GM18505 (cell line): ENCODE results near the gene ZNF469.
"Not testable (repeated sequence)": the region's sequence is repeated elsewhere in the genome, so short reads cannot be mapped to it uniquely, and the experiment has no call there.

ENCODE experiments used
- ATAC-seq: cut with Tn5 transposase; IDR thresholded peaks from one replicate; pipeline ENCODE4 v1.9.1; 2021; ENCODE audit not compliant: unreplicated experiment
- POLR2A ChIP-seq: IDR thresholded peaks from 4 replicates; pipeline ENCODE4 v1.6.1; 2011; ENCODE audit warnings: borderline replicate concordance; ENCODE audit not compliant: insufficient read depth, insufficient read length; ENCODE audit errors: extremely low read depth

Gene ZNF469

DNA sequence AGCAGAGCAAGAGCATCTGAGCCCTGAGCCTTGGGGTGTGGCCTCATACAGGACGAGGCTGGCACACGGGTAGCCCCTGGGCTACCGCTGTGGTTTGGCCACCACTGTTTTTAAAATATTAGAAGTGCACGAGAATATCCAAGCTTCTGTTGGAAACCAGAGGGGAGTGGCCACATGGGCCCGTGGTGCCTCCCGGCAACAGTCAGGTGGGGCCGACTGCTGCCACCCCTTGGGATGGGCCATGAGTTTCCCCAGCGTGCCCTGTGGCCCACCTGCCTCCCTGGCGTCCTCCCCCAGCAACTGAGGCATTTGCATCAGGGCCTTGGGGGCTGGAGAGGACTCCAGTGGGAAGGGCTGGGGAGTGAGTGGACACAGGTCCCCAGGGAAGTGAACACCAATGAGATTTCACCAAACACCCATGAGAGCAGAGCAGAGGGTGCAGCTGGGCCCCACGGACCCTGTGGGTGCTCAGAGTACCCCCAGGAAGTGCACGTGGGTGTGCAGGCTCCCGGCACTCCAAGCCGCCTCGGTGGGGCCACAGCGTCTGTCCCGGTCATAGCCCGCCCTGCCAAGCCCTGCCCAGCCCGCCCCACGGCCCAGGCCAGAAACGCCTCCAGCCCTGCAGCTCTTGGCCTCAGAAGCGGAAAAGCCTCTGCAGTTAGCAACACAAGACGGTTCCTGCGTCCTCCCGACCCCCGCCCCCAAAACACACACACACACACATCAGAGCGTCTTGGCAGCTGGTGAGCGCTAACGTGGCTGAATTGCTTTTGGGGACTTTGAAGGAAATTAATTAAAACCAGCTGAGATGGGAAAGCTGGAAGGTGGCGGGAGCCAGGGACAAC, 22.7 kb downstream of the ZNF469 start:
- no peak for ATAC-seq
- no peak for TF ChIP-seq POLR2A

- no peak for ATAC-seq
- no peak for TF ChIP-seq POLR2A
Observed at GRCh38 chr16:88406096-88407041, 23.6 kb downstream of the ZNF469 start.

GRCh38 chr16:88407042-88407420, 24.3 kb downstream of the ZNF469 start:
- no peak for ATAC-seq
- no peak for TF ChIP-seq POLR2A

DNA sequence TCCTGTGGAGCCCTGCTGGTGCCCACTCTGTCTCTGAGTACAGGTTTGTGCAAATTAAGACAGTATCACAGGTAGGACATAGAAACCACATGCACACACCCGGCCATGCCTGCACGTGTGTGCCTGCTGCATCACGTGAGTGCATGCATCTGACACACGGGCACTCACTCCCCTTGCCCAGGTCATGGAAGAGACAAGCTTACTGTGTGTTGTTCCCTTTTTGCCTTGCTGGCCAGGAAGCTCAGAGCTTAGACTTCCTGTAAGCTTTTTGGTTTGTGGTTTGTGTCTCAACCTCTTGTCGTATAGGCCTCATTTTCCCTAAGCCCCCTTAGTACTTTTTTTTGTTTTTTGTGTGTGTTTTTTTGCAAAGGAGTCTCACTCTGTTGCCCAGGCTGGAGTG, 25.0 kb downstream of the ZNF469 start:
- ATAC-seq = no peak
- no peak for TF ChIP-seq POLR2A

- TF ChIP-seq POLR2A = no peak
- ATAC-seq = no peak
Observed at GRCh38 chr16:88408561-88409142, 25.9 kb downstream of the ZNF469 start.

GRCh38 chr16:88409296-88410065, 26.7 kb downstream of the ZNF469 start:
- ATAC-seq = no peak
- no peak for TF ChIP-seq POLR2A

DNA sequence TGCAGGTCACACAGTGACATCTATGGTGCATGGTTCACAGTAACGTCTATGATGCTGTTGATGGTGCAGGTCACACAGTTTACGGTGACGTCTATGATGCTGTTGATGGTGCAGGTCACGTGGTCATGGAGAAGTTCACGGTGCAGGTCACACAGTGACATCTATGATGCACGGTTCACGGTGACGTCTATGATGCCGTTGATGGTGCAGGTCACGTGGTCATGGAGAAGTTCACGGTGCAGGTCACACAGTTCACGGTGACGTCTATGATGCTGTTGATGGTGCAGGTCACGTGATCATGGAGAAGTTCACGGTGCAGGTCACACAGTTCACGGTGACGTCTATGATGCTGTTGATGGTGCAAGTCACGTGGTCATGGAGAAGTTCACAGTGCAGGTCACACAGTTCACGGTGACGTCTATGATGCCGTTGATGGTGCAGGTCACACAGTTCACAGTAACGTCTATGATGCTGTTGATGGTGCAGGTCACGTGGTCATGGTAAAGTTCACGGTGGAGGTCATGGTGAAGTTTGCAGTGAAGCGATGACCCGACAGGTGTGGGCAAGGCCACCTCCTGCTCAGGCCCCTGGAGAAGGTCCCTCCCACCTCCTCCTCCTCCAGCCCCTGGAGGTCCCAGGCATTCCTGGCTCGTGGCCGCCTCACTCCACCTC, 27.7 kb downstream of the ZNF469 start:
- ATAC-seq = not testable (repeated sequence)

- ATAC-seq = no peak
Observed at GRCh38 chr16:88411951-88412576, 29.3 kb downstream of the ZNF469 start.

DNA sequence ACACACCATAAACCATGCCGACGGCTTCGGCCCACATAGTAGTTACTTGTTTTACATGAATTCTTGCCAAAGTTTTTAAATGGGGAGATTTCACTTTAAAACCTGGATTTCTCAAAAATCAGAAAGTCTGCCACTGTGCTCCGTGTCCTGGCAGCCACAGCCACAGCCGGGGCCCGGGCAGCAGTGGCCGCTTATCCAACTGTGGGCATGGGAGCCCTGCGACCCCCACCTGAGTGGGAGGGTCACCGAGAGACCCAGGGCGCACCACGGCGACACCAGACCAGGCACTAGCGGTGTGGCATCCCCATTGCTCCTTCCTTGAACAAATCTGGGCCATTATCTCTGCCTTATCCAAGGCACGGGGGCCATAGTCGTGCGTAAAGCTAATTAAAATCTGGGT, 30.0 kb downstream of the ZNF469 start:
- no peak for ATAC-seq
- TF ChIP-seq POLR2A = no peak

More at GRCh38 chr16:88411951-88412576, 29.3 kb downstream of the ZNF469 start:
- no peak for TF ChIP-seq POLR2A

DNA sequence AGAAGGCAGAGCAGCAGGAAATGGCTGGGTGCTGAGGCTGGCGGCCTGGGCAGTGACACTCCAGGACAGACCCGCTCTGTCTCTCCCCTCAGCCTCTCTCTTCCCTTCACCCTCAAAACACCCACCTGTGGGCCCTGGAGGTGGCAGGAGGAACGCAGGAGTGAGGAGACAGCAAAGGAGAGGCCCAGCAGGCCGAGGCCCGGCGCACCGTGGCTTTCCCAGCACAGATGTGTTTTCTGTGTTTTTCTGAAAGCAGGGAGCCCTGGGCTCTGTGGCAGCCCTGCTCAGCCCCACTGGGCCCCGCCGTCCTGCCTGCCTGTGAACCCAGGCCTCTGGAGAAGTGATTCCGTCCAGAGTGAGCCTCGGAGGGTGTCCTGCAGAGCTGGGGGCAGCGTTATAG, 30.5 kb downstream of the ZNF469 start:
- ATAC-seq = no peak
- no peak for TF ChIP-seq POLR2A

DNA sequence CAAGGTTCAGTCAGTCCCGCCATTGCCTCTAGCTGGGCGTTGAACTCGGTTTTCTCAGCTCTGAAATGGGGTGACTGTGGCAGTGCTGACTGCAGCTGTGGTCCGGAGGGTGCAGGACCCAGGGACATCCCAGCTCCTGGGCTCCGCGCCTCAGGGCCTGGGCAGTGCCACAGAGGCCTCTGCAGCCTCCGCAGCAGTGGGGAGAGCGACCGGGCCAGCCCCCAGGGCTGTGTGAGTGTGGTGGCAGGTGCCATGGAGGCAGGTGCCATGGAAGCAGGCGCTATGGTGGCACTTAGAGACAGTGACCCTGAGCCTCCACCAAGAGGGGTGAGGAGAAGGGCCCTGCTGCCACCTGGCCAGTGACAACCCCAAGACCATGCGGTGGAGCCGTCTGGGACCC, 30.9 kb downstream of the ZNF469 start:
- ATAC-seq = no peak
- TF ChIP-seq POLR2A = no peak
